GM18502 (cell line): ENCODE data around the gene TBC1D2B.

Experiments used
- ATAC-seq: cut with Tn5 transposase; IDR thresholded peaks from one replicate; pipeline ENCODE4 v1.9.1; 2021; ENCODE audit warnings: mild to moderate bottlenecking; ENCODE audit not compliant: unreplicated experiment, poor library complexity

Gene TBC1D2B

GRCh38 chr15:78075490-78076230 is 1.9 kb downstream of the TBC1D2B start:
- ATAC-seq = no peak

DNA sequence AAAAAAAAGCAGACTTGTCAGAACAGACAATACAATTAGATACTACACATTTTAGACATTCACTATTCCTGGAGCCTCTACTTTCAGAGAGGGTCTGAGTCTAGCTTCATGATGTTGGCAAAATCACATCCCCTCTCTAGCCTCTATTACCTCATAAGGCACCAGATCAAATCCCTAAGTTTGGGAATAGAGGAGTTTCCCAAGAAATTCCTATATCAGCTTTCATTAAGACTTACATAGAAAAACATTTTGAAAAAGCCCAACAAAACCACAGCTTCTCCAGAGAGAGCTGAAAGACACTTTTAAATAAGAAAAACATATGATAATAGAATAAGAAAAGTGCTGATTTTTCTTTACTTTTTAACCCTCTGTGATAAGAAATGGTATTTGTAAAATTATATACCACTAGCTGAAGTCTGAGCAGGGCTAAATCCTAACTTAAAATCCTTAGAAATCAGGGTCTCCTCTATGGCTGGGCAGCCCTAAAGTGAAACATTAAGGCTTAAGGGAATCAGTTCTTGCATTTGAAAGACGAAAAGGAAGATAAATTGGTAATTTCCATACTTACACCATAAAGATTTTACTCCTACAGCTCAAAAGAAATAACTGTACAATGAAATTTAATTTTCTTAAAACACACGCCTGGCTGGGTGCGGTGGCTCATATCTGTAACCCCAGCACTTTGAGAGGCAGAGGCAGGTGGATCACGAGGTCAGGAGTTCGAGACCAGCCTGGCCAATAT is 4.3 kb downstream of the TBC1D2B start:
- no peak for ATAC-seq

DNA sequence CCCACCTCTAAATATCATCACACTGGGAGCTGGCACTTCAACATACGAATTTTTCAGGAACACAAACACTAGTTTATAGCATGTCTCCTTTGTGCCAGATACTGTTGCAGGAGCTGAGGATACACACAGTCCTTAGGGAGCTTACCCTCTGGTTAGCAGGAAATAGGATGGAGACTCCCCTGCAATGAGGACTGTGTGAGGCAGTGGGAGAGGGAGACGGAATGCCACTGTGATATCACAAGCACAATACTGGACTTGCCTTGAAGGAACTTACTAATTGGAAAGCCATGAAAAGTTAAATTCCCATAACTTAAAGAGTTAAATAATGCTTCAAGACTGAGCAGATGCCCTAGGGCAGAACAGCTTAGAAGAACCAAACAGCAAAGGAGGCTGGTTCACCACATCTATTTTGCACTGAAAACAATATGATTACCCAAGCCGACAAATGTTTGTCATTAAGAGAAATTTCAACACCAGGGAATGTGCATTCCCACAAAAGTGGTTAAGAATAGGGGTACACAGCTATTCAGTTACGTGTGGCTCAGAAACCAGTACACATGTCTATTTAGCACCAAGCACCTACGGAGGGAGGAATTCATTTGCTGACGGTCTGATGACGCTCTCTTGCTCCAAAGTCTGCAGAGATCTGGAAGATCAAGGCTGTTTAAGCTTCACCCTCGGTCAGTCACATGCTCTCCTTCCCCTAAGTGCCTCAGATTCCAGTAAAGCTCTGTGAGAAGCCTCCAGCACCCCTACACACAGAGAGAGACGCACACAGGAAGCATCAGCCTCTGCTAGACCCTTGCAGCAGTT is 5.2 kb downstream of the TBC1D2B start:
- no peak for ATAC-seq

DNA sequence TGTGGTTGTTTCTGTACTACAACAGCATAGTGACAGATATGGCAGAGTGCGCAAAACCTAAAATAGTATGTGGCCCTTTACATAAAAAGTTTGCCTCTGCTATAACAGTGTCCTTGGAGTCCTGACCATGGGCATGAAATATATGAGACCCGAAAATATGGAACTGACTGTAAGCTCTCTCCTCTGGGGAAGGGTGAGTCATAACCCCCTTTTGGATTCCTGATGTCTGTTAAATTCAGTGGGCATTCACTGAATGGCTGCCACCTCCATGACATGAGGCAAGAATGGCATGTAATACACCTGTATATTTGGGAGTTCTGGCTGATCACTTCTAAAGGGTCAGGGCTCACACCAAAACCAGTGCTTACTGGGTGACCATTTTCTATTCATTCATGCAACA is 6.1 kb downstream of the TBC1D2B start:
- ATAC-seq = no peak

DNA sequence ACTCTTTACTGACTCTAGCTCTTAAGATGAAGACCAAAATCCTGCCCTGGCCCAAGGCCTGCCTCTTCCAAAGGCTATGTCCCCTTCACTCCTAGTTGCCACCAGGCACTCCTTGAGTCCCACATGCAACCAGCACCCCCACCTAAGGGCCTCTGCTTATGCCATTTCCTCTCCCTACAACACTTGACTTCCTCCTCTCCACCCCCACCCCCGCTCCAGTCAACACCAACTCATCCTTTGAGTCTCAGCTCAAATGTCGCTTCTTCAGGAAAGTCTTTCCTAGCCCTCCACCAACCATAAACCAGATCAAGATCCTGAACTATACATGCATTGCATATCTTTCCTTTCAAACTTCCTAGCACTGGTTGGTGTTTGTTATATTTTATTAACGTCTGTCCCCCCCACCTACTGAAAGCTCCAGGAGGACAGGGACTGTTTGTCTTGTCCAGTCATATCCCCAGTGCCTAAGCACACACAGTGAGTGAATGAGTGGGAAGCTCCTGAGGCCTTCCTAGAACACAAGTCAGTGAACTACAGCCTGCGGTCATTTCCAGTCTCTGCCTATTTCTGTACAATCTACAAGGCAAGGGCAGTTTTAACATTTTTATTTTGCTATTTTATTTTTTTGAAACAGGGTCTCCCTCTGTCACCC is 7.3 kb downstream of the TBC1D2B start:
- ATAC-seq = no peak

- ATAC-seq = no peak
Observed at GRCh38 chr15:78069462-78070029, 8.0 kb downstream of the TBC1D2B start.

- no peak for ATAC-seq
Observed at GRCh38 chr15:78069052-78069414, 8.5 kb downstream of the TBC1D2B start.

DNA sequence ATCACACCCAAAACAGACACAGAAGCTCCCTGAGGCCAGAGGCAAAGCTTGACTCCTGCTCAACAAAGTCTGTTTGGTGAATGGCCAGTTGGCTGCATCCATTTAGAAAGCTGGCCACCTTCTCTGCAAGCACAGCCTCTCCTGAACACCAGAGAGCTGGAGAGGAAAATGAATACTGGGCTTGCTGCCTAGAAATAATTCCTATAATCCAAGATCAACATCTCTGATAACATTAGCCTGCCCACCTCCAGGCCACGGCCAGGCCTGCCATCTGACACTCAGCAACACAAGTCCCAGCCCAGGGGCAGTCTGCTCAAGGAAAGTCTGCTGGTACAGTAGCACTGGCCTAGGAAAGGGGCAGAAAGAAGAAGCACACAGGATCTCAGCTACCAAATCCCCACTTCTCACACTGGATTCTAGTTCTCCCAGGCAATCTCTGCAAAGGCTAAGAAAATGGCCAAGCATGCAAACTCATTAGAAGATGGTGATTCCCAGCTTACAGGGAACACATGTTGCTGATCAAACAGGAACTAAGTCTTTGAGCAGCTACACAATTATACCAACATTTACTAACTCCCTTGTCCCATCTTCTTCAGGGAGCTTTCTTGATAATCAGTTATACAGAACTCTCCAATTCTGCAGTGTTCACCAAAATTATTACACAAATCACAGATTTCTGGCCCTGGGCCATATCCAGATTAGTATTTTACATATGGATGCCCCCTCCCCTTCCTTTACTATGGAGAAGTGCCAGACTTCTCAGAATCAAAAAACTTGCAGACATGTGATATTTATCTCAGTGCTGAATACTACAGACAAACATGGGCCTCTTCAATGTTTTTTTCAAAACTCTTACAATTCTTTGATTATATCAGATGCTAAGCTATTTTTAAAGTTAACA is 9.9 kb downstream of the TBC1D2B start:
- ATAC-seq = no peak

GRCh38 chr15:78065973-78066946 is 11.3 kb downstream of the TBC1D2B start:
- peak; percentile 53 for ATAC-seq

DNA sequence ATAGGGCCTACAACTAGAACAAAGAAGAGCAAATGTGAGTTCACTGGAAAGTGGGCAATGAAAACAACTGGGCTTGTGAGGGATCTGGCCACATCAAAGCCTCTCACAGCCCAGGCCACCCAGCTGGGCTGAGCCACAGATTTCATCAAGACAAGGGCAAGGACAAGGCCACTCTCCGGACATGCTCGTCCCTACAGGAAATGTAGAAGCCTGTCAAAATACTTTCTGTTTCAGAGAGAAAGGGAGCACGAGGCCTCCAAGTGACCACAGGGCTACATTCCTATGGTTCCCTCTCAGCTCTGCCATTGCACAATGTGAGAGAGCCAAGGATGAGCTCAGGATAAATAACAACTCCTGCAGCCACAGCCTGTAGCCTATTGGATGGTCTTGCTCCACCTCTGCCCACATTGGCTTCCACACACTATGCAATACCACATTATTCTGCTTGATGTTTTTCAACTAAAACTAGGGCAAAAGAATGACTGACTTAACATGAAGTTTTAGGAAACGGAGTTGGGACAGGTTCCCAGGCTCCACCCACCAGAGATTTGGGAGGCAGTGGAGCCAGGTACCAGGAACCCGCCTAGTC is 12.1 kb downstream of the TBC1D2B start:
- no peak for ATAC-seq

GRCh38 chr15:78064544-78064943 is 13.0 kb downstream of the TBC1D2B start:
- no peak for ATAC-seq

GRCh38 chr15:78063970-78064385 is 13.5 kb downstream of the TBC1D2B start:
- ATAC-seq = no peak

- ATAC-seq = no peak
Observed at GRCh38 chr15:78063217-78063616, 14.3 kb downstream of the TBC1D2B start.

DNA sequence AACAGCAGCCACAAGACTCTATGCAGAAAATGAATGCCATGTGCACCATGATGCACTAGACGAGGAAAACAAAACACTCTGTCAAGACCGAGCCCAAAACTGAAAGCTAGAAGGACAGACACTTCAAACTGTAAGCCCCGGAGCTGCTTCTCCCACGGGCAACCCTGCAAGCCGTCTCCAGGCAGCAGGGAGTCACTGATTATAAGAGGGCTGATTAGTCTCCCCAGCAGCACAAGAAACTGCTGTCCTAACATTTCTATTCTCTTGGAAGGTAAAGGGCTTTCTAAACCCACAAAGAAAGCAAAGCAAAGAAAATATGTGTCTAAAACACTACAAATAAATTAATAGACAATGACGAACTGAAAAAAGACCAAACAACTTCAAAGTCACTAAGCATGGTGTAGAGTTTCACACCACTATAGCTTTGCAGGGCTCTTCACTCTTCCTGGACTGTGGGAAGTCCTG is 15.5 kb downstream of the TBC1D2B start:
- ATAC-seq = no peak

DNA sequence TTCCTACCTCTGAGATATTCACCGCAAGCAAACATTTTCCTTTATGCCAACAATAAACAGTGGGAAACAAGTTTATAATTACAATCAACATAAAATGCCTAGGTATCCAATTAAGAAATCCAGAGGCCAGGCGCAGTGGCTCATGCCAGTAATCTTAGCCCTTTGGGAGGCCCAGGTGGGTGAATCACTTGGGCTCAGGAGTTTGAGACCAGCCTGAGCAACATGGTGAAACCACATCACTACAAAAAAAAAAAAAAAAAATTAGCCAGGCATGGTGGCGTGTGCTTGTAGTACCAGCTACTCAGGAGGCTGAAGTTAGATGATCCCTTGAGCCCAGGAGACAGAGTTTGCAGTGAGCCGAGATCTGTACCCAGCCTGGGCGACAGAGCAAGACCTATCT is 17.3 kb downstream of the TBC1D2B start:
- no peak for ATAC-seq

DNA sequence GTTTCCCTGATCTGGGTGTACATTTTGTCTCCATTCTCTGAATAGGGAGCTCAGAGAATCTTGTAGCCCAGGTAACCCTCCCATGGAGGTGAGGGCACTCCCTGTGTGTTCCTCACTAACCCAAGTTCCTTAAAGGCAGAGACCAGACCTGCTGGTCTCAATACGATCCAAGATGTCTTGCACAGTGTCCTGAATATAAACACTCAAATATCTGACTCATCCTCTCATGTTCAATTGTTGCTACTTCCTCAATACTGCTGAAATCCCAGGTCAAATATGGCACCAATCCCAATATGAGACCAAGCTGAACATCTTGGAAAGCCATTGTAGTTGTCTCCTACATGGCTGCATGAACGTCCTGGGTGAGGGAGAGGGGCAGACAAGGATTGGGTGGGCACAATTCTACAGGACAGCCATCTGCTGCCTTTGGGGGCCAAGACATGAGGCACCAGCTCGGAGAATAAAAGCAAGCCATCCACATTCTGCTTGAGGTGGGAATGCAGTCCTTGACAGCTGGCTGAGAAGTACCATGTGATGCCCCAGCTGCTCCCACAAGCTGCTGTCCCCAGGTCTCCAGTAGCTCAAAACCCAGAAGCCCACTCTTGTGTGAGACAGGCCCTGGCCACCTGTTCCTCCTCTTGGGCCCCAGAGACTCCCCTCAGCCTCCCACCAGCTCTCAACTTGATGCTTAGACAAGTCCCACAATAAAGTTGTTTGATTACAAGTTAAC is 18.2 kb downstream of the TBC1D2B start:
- ATAC-seq = no peak

DNA sequence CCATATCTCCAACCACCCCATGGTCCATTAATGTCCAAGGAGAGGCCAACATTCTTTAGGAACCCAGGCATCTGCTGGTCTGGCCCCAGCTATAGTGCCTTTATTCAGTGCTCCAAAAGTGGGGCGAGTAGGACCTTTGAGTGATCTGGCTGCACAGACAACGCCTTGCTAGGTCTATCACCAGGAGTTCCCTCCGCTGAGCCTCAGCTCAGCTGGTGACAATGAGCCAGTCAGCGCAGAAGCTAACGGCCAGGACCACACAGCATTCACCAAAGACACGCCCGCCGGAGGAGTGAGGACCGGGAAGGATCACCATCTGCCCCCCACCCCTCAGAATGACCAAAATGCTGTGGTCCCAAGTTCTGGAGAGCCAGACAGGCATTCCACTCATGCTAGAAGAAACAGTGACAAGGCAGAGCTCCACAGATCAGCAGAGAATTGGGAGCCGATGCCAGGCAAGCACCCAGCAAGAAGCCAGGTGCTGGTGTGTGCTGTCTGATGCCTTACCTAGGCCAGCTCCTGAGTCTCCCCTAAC is 19.0 kb downstream of the TBC1D2B start:
- ATAC-seq = no peak
